ENCODE results near the gene CETP.

GRCh38 chr16:56989988-56990387 lies 28.2 kb downstream of the CETP start:
- TF ChIP-seq USF2 (IDR thresholded peaks at IDR 0.05; ENCODE audit: low read length) (no peak), CTCF (IDR thresholded peaks at IDR 0.05; ENCODE audit: control extremely low read depth in 1 of 3, insufficient read depth in 1 of 3, low read depth in 1 of 3, low read length in 3 of 3) (no peak), ATF2 (IDR thresholded peaks at IDR 0.05; ENCODE audit: low read length) (no peak), JUND (IDR thresholded peaks at IDR 0.05; ENCODE audit: low read length) (no peak), MAFK (IDR thresholded peaks at IDR 0.05; ENCODE audit: low read depth, low read length) (no peak), TCF12 (IDR thresholded peaks at IDR 0.05; ENCODE audit: low read depth, low read length) (no peak), EP300 (IDR thresholded peaks at IDR 0.05; ENCODE audit: borderline replicate concordance in 1 of 2, low read depth in 2 of 2, low read length in 2 of 2) (no peak), EGR1 (IDR thresholded peaks at IDR 0.05; ENCODE audit: borderline replicate concordance, low read depth, low read length) (no peak), GABPA (IDR thresholded peaks at IDR 0.05; ENCODE audit: borderline replicate concordance, insufficient read depth, low read length) (no peak), RAD21 (IDR thresholded peaks at IDR 0.05 in 1 of 2, conservative IDR thresholded peaks at IDR 0.05 in 1 of 2; ENCODE audit: low read depth in 2 of 2, low read length in 2 of 2) (no peak), POLR2A (IDR thresholded peaks at IDR 0.05; ENCODE audit: control extremely low read depth in 1 of 2, low read depth in 2 of 2, low read length in 2 of 2) (no peak), SIN3A (conservative IDR thresholded peaks at IDR 0.05 in 1 of 2, IDR thresholded peaks at IDR 0.05 in 1 of 2; ENCODE audit: low read depth in 1 of 2, low read length in 2 of 2) (no peak), SP2 (IDR thresholded peaks at IDR 0.05; ENCODE audit: low read length) (no peak), MAX (IDR thresholded peaks at IDR 0.05) (no peak)
